ENCODE measurements around the gene KRTAP4-2.
"Not testable (repeated sequence)": the region's sequence is repeated elsewhere in the genome, so short reads cannot be mapped to it uniquely, and the experiment has no call there.

Gene KRTAP4-2

DNA sequence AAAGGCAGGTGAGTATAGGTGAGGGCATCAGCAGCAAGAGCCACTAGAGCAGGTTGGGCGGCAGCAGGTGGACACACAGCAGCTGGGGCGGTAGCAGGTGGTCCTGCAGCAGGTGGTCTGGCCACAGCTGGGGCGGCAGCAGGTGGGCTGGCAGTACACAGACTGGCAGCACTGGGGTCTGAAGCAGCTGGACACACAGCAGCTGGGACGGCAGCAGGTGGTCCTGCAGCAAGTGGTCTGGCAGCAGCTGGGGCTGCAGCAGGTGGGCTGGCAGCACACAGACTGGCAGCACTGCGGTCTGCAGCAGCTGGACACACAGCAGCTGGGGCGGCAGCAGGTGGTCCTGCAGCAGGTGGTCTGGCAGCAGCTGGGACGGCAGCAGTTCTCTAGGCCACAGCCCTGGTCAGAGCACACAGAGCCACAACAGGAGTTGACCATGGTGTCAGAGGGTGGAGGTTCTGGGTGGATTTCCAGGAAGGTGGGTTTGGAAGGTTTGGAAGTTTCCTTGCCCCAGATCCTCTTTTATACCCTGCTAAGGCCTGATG is at the start of gene KRTAP4-2:
TSS of gene KRTAP4-2 (minus strand) at position 495 of the 545 bp plus-strand sequence. CDS start at position 438, 57 bp downstream.
- no peak for DNase-seq (ENCODE audit: low read depth)

DNA sequence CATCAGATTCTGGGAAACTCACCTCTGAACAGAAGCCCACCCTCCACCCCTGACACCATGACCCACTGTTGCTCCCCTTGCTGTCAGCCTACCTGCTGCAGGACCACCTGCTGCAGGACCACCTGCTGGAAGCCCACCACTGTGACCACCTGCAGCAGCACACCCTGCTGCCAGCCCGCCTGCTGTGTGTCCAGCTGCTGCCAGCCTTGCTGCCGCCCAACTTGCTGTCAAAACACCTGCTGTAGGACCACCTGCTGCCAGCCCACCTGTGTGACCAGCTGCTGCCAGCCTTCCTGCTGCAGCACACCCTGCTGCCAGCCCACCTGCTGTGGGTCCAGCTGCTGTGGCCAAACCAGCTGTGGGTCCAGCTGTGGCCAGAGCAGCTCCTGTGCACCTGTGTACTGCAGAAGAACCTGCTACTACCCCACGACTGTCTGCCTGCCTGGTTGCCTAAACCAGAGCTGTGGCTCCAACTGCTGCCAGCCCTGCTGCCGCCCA is 48.6 kb upstream of the KRTAP4-2 start, which contains the start of gene KRTAP9-2:
TSS of gene KRTAP9-2 (plus strand) at position 51 of the 498 bp plus-strand sequence. CDS start at position 58, 7 bp downstream.
- DNase-seq (ENCODE audit: low read depth): not testable (repeated sequence)

DNA sequence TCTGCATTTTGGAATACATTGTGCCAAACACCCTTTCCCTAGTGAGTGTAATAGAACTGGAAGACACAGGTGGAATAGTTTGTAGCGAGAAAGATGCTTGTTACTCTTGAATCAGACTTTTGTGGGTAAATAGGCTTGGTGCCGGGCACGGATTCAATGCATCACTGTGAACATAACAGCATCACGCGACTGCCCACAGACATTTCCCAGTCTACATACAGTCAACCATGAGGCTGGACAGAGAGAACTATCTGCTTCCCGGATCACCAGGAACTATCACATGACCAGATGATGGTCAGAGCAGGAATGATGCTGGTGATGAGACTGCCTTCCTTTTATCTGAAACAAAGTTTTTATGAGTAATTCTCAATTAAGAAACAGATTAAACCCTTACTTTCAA is 48.0 kb upstream of the KRTAP4-2 start:
- no peak for DNase-seq (ENCODE audit: low read depth)

DNA sequence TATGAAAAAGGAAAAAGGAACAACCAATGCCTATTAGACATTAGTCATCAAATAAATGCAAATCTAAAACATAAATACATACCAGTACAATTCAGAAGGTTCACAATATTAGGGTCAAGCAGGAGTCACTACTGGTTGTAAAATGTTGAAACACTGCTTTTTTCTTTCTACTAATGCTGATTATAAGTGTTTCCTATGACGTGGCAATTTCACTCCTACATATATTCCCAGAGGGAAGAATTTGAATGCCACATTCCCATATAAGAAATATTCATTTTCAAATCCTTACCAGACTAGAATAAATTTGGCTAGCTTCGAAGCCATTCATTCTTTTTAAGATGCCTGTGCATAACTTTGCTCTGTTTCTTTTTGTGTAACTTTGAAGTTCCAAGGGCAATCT is 45.8 kb upstream of the KRTAP4-2 start:
- DNase-seq (ENCODE audit: low read depth): no peak

DNA sequence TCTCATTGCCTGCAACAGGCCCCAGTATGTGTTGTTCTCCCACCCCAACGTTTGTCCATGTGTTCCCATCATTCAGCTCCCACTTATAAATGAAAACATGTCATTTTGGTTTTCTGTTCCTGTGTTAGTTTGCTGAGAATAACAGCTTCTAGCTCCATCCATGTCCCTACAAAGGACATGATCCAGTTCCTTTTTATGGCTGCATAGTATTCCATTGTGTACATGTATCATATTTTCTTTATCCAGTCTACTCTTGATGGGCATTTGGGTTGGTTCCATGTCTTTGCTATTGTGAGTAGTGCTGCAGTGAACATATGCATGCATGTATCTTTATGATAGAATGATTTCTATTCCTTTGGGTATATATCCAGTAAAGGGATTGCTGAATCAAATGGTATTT is 37.7 kb upstream of the KRTAP4-2 start:
- no peak for DNase-seq (ENCODE audit: low read depth)

DNA sequence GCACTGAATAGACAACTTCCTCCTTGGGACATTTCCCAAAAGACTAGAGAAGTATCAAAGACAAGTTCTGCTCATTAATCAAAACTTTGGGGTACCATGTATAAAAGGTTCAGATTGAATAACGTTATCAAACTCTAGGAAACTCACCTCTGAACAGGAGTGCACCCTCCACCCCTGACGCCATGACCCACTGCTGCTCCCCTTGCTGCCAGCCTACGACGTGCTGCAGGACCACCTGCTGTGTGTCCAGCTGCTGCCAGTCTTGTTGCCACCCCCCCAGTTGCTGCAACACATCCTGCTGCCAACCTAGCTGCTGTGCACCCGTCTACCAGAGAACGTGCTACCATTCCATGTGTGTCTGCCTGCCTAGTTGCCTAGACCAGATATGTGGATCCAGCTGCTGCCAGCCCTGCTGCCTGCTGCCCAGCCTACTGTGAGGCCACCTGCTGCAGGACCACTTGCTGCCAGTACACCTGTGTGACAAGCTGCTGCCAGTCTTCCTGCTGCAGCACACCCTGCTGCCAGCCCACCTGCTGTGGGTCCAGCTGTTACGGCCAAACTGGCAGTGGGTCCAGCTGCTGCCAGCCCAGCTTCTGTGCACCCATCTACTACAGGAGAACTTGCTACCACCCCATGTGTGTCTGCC is 34.6 kb upstream of the KRTAP4-2 start:
- DNase-seq (ENCODE audit: low read depth): no peak

DNA sequence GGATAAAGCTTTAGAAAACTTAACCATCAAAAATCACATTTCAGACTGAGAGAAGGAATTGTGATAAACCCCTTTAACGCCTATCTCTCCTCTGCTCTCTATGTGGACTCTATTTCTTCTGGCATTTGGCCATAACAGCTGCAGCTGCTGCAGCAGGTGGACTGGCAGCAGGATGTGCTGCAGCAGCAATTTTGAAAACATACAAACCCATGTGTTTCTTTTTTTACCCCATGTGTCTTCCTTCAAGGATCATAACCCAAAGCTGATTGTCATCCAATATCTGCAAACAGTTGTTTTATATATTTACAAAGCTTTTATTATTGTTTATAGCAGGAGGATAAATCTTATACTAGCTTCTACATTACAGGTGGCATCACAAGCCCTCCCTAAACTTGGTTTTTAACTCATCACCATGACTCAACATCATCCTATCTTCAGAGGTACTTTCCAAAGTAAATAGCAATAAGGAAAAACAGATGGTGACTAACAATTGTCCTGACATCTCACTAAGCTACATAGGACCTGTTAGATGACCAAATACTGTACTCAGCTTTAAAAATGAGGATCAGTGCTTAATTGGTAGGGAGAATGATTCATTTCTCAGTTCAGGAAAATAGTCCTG is 33.9 kb upstream of the KRTAP4-2 start:
- DNase-seq (ENCODE audit: low read depth): no peak

DNA sequence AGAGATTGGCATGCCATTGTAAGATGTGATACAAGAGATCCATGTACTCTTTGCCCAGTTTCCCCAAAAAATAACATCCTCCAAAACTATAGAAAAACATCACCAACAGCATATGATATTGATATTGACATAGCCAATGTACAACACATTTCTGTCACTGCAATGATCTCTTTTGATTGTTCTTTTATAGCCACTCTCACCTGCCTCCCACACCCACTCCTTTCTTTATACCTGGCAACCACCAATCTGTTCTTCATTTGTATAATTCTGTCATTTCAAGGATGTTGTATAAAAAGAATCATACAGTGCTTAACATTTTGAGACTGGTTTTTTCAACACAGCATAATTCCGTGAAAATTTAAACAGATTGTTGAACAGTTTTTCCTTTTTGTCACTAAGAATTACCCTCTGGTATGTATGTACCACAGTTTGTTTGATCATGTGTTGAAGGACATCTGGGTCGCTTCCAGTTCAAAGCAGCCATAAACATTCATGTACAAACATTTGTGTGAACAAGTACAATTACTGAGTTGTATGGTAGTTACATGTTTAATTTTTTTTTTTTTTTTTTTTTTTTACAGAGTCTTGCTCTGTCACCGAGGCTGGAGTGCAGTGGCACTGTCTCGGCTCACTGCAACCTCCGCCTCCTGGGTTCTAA is 21.5 kb upstream of the KRTAP4-2 start:
- DNase-seq (ENCODE audit: low read depth): no peak

DNA sequence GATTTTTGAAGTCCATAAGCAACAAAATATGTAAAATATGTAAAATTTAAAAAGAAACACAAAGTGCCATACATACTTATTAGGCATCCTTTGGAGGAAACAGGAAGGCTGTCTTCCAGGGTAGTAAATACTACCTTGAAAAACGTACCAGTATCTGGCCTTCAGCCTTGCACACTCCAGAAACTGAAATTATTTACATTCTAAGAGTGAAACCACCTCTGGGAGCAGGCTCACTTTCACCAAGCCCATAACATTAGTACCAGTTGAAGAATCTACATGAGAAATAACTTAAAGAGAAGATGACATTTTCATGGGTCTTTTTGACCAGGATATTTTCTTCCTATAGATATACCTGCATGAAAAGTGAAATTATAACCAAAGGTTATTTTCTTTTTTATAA is 18.0 kb upstream of the KRTAP4-2 start:
- DNase-seq (ENCODE audit: low read depth): no peak

DNA sequence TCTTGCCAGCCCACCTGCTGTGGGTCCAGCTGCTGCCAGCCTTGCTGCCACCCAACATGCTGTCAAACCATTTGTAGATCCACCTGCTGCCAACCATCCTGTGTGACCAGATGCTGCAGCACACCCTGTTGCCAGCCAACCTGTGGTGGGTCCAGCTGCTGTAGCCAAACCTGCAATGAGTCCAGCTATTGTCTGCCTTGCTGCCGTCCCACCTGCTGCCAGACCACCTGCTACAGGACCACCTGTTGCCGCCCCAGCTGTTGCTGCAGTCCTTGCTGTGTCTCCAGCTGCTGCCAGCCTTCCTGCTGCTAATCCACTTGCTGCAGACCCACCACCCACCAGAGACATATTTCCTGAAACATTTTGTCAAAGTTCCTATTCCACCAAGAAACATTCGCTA is 12.3 kb upstream of the KRTAP4-2 start:
- DNase-seq (ENCODE audit: low read depth): no peak

DNA sequence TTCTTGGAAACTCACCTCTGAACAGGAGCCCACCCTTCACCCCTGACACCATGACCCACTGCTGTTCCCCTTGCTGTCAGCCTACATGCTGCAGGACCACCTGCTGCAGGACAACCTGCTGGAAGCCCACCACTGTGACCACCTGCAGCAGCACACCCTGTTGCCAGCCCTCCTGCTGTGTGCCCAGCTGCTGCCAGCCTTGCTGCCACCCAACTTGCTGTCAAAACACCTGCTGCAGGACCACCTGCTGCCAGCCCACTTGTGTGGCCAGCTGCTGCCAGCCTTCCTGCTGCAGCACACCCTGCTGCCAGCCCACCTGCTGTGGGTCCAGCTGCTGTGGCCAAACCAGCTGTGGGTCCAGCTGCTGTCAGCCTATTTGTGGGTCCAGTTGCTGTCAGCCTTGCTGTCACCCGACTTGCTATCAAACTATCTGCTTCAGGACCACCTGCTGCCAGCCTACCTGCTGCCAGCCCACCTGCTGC is 11.9 kb upstream of the KRTAP4-2 start, which contains the start of gene KRTAP9-1:
TSS of gene KRTAP9-1 (plus strand) at position 51 of the 482 bp plus-strand sequence. CDS start at position 51, 0 bp downstream.
- DNase-seq (ENCODE audit: low read depth): not testable (repeated sequence)

DNA sequence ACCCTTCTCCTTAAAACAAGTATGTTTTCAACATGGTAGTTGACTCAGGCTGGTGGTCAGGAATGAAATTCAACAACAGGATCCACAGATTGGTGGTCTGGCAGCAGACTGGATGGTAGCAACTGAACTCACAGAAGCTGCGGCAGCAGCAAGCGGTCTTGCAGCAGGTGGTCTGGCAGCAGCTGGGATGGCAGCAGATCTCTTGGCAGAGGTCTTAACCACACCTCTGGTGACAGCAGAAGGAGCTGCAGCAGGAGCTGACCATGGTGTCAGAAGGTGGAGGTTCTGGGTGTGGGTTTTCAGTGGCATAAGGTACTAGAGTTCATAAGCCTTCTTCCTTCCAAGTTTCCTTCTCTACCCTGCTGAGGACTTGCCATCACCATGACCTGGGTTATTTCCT is 8.9 kb upstream of the KRTAP4-2 start:
- DNase-seq (ENCODE audit: low read depth): no peak

DNA sequence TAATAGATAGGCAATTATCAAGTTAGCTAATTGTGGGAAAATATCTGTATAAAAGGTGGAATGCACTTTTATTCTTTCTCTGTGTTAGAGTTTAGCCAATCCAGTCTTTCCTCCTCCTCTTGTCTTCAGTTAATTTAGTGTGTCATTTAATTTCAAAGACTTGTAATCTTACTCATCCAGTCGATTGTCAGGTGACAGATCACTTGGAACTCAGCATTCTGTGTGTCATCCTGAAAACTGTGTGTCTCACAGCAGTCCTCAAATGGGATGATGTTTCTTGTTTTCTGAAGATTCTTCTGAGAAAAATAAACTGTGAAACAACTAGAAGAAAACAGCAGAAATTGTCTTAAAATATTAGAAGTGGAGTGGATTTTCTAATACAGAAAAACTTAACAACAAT is 7.0 kb upstream of the KRTAP4-2 start:
- no peak for DNase-seq (ENCODE audit: low read depth)

DNA sequence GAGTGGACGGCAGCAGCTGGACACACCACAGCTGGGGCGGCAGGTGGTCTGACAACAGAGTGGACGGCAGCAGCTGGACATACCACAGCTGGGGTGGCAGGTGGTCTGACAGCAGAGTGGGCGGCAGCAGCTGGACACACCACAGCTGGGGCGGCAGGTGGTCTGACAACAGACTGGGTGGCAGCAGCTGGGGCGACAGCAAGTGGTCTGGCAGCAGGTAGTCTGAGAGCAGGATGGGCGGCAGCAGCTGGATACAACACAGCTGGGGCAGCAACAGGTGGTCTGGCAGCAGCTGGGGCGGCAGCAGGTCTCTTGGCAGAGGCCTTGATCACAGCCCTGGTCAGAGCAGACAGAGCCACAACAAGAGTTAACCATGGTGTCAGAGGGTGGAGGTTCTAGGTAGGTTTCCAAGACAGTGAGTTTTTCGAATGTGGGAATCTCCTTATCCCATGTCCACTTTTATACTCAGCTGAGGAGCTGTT is 6.5 kb upstream of the KRTAP4-2 start, which contains the start of gene KRTAP4-1:
TSS of gene KRTAP4-1 (minus strand) at position 432 of the 482 bp plus-strand sequence. CDS start at position 375, 57 bp downstream.
- no peak for DNase-seq (ENCODE audit: low read depth)

DNA sequence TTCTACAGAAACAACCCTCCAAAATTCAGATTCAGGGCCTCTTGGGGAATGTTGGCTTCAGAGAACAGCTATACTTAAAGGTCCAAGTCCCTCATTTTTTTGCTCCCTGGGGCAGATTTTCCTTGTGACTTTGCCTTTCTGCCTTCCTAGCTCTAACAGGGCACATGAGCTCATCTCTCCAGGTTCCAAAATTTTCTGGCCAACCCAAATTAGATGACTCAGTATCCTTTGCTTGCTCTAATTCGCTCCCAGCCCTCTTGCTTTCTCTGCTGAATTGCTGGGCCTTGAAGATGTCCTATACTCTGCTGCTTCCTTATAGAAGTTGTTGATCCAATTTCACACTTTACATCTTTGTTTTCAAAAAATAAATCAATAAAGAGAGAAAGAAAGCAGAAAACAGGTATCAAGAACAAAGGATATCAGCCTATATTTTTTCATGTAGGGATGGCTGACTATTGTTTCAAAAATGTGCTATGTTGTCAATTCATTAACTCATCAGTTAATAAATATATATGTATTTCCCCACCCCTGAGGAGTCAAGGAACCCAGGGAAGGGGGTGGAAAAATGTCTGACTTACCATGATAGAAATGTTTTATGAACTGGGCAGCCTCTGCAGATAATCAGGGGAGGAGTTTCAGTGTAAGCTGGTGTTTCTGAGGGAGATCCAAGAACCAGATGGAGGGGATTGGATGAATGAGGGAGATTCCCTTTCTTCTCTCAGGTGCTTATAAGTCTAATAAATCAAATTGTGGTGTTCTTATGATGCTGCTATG is 1.0 kb upstream of the KRTAP4-2 start:
- DNase-seq (ENCODE audit: low read depth): no peak

DNA sequence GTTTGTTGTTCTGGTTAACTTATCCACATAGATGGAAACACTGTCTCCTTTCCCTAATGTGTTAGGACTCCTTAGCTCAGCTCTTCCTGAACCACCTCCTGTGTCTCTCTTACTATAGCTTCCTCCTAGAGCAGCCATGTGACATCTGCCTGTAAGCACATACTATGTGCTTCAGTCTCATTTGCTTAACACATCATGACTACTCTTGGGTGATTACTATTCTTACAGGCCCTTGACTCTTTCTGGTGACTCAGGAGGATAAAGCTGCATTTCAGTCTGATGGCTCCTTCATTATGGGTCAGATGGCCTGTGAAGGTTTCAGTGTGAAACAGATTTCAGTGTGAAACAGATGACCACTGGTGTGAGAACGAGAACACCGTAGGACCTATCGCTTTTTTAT is 320 bp upstream of the KRTAP4-2 start:
- no peak for DNase-seq (ENCODE audit: low read depth)

DNA sequence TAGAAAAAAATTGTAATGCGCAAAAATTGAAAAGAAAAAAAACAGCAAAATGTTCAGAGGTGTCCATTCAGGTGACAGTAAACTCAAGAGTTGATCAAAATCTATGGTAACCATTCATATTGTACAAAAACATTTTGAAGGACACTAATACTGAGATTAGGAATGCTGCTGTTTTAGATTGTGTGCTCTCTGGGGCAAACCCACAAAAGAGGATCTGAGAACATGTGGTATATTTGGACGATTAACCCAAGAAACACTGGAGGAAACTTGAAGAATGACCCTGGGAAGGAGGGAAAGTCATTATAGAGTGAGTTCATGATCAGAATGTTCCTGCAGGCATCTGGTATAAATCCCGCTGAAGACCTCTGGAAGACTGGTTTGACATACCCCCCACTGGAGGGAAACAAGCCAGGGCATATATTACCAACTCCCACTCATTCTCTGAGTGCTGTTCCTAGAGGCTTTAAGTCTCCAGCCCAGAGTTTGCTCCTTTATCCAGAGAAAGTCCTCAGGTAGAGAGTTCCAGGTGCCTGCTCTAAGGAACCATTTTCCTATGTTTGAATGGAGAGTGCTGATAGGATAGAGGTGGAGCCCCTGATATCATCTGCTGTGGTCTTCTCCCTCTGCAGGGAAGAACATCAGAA is 1.2 kb downstream of the KRTAP4-2 start:
- DNase-seq (ENCODE audit: low read depth): no peak

DNA sequence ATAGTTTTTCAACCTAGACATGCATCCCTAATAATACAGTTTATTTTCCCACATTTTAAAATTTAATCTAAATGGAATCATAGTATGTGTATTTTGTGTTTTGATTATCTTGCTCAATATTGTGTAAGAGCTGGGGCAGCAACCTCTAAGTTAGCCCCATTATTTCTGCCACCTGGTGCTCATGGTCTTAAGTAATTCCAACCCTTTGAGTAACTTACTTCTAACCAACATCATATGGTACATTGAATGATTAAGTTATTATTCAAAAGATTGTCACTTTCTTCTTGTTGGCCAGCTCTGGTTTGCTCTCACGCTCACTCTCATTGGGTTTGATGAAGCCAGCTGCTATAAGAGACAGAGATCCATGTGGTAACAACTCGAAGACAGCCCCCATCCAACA is 6.1 kb downstream of the KRTAP4-2 start:
- DNase-seq (ENCODE audit: low read depth): no peak

DNA sequence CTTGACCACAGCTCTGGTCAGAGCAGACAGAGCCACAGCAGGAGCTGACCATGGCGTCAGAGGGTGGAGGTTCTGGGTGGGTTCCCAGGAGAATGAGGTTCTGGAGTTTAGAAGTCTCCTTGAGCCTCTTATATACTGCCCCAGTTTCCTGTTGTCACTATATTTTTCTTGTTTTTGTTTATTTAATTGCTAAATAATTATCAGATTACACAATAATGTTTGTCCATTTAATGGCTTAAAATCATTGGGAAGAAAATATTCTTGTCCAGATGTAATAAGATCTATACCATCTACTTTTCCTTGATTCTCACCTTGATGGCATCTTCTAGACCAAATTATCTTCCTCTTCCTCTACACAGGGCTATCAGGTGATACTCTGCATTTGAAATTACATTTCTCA is 9.9 kb downstream of the KRTAP4-2 start, which contains the start of gene KRTAP4-3:
TSS of gene KRTAP4-3 (minus strand) at position 101 of the 400 bp plus-strand sequence. CDS start at position 52, 49 bp downstream.
- DNase-seq (ENCODE audit: low read depth): no peak

DNA sequence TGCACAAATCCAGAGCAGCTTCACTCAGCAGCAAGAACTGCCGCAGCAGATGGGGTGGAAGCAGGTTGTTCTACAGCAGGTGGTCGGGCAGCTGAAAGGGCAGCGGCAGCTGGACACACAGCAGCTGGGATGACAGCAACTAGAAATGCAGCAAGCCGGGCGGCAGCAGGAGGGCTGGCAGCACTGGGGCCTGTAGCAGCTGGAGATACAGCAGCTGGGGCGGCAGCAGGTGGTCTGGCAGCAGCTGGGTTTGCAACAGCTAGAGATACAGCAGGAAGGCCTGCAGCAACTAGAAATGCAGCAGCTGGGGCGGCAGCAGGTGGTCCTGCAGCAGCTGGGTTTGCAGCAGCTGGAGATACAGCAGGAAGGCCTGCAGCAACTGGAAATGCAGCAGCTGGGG is 10.5 kb downstream of the KRTAP4-2 start:
- DNase-seq (ENCODE audit: low read depth): no peak

DNA sequence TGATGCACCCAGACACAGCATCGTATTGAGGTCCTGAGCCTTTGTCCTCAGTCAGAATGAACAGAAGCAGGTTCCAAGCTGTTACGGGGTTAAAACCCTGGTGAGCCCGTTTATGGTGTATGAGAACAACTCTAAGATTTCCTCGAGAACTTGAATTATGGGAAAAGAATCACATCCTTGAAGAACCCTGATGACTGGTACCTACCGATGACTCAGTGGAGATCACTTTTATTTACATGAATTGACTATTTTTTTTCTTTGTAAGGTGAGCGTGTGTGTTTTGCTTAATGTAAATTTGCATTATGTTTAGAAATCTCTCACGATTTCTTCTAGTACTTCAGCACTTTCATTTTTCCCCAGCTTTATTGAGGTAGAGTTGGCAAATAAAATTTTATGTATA is 14.2 kb downstream of the KRTAP4-2 start:
- DNase-seq (ENCODE audit: low read depth): no peak

Measured in stimulated activated CD8-positive, alpha-beta memory T cell treated with anti-CD3 and anti-CD28 coated beads, Interleukin-12 subunit alpha, Interleukin-12 subunit beta, amount 100 ng/mL, for 1 hour (primary cell).